Femur (tissue), 1 donor: Measurements from ENCODE around the gene POU2F1.
"Not testable (repeated sequence)": the region's sequence is repeated elsewhere in the genome, so short reads cannot be mapped to it uniquely, and the experiment has no call there.

Source experiments
- DNase-seq: peaks from one replicate; pipeline ENCODE4 v3.0.0-alpha.2; 2017

Gene POU2F1

GRCh38 chr1:167274061-167274460 lies 53.4 kb downstream of the POU2F1 start:
- DNase-seq: no peak

GRCh38 chr1:167276969-167277368 lies 56.3 kb downstream of the POU2F1 start:
- no peak for DNase-seq

- no peak for DNase-seq
Measured at GRCh38 chr1:167278497-167278896, 57.8 kb downstream of the POU2F1 start.

GRCh38 chr1:167280912-167281311 lies 60.2 kb downstream of the POU2F1 start:
- no peak for DNase-seq

- DNase-seq: no peak
Measured at GRCh38 chr1:167288390-167289074, 67.8 kb downstream of the POU2F1 start.

- DNase-seq: no peak
Measured at GRCh38 chr1:167289075-167289442, 68.4 kb downstream of the POU2F1 start.

GRCh38 chr1:167289966-167290365 lies 69.3 kb downstream of the POU2F1 start:
- DNase-seq: no peak

GRCh38 chr1:167291539-167292185 lies 71.0 kb downstream of the POU2F1 start:
- DNase-seq: no peak

- no peak for DNase-seq
Measured at GRCh38 chr1:167292216-167292615, 71.5 kb downstream of the POU2F1 start.

GRCh38 chr1:167293057-167293456 lies 72.4 kb downstream of the POU2F1 start:
- DNase-seq: no peak

- DNase-seq: no peak
Measured at GRCh38 chr1:167294528-167294927, 73.8 kb downstream of the POU2F1 start.

- no peak for DNase-seq
Measured at GRCh38 chr1:167297222-167298214, 76.8 kb downstream of the POU2F1 start.

- DNase-seq: no peak
Measured at GRCh38 chr1:167298325-167298724, 77.6 kb downstream of the POU2F1 start.

GRCh38 chr1:167301355-167301754 lies 80.7 kb downstream of the POU2F1 start:
- DNase-seq: no peak

- no peak for DNase-seq
Measured at GRCh38 chr1:167304165-167304564, 83.5 kb downstream of the POU2F1 start.

- no peak for DNase-seq
Measured at GRCh38 chr1:167305059-167305705, 84.5 kb downstream of the POU2F1 start.

- DNase-seq: no peak
Measured at GRCh38 chr1:167305706-167306277, 85.1 kb downstream of the POU2F1 start.

GRCh38 chr1:167310732-167311131 lies 90.0 kb downstream of the POU2F1 start:
- DNase-seq: no peak

GRCh38 chr1:167312871-167313270 lies 92.2 kb downstream of the POU2F1 start:
- no peak for DNase-seq

- no peak for DNase-seq
Measured at GRCh38 chr1:167314671-167315070, 94.0 kb downstream of the POU2F1 start.

GRCh38 chr1:167317463-167317862 lies 96.8 kb downstream of the POU2F1 start:
- no peak for DNase-seq

GRCh38 chr1:167319206-167319605 lies 98.5 kb downstream of the POU2F1 start:
- not testable (repeated sequence) for DNase-seq

- no peak for DNase-seq
Measured at GRCh38 chr1:167322483-167322882, 101.8 kb downstream of the POU2F1 start.
